ENCODE data around the gene ADCY1.

- TF ChIP-seq CTCF (IDR thresholded peaks at IDR 0.05), result no peak
- TF ChIP-seq POLR2A (IDR thresholded peaks at IDR 0.05), result no peak
These were observed 49.7 kb upstream of the ADCY1 start for GRCh38 chr7:45524445-45524844.

All from uterus (tissue), 2 donors.